Stimulated activated CD8-positive, alpha-beta memory T cell treated with anti-CD3 and anti-CD28 coated beads, Interleukin-12 subunit alpha, Interleukin-12 subunit beta, amount 100 ng/mL, for 24 hours (primary cell): Measurements from ENCODE around the gene SPATS2L.

ENCODE experiments used
- DNase-seq: peaks from one replicate; pipeline ENCODE4 v3.0.0-alpha.2; 2020; ENCODE audit errors: extremely low read depth

SPATS2L gene, protein sequence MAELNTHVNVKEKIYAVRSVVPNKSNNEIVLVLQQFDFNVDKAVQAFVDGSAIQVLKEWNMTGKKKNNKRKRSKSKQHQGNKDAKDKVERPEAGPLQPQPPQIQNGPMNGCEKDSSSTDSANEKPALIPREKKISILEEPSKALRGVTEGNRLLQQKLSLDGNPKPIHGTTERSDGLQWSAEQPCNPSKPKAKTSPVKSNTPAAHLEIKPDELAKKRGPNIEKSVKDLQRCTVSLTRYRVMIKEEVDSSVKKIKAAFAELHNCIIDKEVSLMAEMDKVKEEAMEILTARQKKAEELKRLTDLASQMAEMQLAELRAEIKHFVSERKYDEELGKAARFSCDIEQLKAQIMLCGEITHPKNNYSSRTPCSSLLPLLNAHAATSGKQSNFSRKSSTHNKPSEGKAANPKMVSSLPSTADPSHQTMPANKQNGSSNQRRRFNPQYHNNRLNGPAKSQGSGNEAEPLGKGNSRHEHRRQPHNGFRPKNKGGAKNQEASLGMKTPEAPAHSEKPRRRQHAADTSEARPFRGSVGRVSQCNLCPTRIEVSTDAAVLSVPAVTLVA

DNA sequence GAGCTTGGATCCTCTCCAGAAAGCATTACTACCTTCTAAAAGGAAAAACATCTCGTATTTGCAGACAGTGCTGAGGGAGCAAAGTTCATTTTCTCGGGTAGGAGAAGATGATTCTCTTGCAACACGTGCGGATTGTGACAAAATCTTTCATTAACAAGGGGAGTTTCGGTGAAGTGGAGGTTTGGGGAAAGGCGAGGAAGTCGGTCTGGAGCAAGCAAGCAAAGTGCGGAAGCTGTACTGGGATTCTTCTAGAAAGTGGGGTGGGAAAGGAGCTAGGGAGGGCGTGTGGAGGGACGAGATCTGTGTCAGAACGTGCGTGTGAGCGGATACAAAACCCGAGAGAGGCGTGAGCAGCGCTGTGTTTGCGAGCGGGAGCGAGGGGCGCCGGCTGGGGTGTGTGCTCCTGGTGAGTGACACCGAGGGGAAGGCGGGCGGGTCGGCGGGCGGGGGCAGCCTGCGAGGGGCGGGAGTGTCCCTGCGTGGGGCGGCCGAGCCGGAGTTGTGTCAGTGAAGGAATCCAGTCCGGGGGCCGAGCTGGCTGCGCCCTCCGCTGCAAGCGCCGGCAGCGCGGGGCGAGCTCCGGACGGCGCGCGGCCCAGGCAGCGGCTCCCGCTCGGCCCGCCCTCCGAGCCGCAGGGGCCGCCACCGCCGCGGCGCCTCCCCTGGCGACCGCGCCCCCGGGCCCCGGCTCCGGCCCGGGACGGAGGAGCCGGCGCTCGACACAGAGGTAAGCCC is at the start of gene SPATS2L:
Gene SPATS2L (plus strand): TSS at position 498 of the 735 bp plus-strand sequence. CDS start 82,552 bp downstream, outside the sequence.
- DNase-seq: peak; percentile 20

DNA sequence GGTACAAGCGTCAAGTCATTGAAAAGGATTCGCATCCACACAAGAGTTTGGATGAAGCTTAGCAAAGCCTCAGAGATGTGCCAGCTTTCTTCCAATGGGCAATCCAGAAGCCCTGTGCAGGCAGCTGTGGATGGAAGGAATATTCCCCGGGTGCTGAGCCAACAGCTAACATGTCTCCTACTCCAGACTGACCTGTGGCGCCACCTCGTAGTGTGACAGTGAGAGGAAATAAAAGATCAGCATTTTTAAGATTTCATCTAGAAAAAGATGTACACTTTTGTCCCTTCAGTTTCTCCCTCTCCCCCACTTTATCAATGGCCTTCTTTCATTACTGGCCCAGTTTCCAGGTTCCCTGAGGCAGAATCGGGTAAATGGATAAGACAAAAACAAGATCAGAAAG is 48.9 kb upstream of the SPATS2L start:
- no peak for DNase-seq

DNA sequence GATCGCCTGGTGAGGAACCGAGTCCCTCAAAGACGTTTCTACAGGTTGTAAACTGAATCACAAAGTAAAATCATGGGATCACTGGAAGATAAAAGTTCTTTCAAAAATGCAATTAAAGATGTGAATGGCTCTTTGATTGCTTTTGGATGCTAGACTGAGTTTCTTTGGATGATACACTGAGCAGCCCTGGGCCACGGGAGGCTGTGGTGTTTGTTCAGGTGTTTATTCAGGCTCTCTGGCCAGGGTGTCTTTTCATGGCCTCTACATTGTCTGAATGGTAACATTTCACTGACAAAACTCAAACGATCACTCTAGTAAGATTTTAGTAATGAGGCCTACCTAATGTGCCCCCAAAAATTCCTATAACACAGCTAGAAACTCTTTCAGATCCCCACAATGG is 48.4 kb upstream of the SPATS2L start:
- DNase-seq: no peak

DNA sequence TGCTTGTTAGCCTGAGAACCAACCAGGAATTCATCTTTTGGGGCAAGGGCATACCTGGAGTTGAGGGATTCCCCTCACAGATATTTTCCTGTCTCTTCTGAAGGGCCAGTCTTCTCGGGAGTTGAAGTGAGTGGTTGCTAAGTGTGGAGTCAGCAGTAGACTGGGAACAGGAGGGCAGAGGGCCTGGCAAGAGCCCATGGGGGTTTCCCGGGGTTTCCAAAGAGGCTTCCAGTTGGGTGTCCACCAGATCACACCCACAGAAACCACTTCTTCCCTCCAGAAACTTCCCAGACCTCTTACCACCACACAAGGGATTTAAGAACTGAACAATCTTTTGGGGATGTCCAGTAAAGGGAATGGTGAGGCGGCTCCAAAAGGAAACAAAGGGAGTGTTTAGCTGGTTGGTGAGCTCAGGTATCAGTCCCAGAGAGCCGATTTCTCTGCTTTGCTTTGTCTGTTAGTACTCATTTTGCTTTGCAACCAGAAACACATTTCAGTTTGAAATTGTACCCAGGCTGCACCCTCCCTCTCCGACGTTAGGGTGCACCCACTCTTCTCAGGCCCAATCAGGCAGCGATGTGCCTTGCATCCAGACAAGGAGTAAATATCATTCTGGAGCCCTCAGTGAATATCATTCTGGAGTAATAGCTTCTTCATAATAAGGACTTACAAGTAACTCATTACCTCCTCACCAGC is 47.5 kb upstream of the SPATS2L start:
- DNase-seq: no peak

DNA sequence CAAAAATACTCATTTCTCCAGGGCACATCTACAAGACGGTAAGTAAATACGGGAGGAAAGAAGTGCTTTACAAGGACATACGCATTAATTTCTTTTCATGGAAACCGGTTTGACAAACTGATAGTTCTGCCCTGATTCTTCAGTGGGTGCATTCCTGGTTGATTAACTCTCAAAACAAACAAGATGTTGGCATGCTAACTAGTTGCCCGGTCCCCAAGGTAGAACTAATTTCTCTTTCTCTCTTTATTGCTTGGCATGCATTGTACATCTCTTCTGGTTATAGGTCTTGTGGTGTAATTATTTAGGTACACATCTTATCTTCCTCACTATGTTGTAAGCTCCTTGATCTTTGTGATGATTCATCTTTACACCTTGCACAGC is 46.9 kb upstream of the SPATS2L start:
- no peak for DNase-seq

DNA sequence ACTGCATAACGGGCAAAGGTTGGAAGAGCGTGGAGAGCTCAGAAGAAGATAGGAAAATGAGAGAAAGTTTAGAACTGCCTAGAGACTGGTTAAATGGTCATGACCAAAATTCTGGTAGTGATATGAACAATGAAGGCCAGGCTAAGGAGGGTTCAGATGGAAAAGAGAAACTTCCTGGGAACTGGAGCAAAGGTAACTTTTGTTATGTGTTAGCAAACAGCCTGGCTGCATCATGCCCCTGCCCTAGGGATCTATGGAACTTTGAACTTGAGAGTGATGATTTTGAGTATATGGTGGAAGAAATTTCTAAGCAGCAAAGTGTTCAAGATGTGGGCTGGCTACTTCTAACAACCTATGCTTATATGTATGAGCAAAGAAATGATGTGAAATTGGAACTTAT is 44.4 kb upstream of the SPATS2L start:
- no peak for DNase-seq

DNA sequence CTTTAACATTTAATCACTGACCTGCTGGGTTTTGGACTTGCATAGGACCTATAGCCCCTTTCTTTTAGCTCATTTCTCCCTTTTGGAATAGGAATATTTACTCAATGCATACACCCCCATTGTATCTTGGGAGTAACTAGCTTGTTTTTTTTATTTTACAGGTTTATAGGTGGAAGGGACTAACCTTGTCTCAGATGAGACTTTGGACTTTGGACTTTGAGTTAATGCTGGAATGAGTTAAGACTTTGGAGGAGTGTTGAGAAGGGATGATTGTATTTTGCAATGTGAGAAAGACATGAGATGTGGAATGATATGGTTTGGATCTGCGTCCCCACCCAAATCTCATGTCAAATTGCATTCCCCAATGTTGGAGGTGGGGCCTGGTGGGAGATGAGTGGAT is 43.2 kb upstream of the SPATS2L start:
- no peak for DNase-seq

DNA sequence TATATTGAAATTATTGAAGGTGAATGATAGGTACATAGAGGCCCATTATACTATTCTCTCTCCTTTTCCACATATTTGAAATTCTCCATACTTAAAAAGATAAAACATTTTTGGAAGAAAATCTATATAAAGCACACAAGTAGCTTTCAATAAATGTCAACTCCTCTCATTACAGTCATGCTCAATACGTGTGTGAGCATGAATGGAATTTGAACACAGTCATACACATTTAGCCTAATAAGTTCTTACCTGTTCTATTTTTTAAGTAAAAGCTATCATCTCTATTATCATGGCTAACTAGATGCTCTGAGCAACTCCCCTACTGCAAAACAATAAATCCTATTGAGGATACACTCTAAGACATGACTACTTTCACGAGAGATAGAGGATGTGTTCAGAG is 41.9 kb upstream of the SPATS2L start:
- no peak for DNase-seq

DNA sequence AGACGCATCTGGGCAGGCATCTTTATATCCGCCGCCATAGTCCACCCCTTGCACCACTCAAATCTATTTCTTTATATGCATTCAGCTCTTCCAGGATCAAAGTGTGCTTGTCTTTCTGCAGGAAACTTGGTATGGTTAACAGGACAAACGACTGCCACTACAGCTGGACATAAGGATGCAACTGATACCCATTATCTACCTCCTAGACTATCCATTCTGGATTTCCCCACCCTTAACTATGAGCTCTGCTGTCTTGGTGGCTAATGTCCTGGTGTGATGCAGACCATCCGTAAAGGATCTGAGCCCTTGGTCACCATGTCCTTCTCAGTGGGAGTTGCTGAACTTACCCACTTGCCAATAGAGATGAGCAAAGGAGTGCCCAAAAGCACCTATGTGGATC is 40.1 kb upstream of the SPATS2L start:
- DNase-seq: no peak

DNA sequence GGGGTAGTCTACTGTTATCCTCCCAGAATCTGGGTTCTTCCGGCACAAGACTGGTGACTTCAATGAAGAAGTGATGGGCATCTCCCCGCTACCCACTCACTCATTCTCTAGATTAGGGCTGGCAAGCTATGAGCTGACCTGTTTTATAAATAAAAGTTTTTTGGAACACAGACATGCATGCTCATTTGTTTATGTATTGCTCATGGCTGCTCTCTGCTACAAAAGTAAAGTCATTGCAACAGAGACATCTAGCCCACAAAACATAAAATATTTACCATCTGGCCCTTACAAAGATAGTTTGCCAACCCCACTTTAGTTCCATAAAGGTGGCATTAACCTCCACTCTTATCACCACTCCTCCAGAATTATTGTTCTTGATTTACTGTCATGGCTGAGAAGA is 39.1 kb upstream of the SPATS2L start:
- no peak for DNase-seq

DNA sequence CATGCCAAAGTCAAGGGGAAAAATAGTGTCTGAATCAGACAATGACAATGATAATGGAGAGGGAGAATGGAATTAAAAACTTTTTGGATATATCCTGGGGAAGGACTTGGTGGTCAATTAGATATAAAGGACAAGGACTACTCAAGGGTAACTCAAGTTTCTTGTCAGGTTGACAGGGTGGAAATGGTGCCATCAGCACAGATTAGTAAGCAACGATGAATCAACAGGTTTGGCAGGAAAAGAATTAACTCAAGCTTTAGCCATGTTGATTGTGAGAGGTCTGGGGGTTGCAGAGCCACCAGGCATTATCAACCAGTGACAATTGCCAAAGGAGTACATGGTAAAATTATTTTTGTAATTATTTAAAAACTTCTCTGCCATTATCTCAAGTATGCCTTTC is 35.8 kb upstream of the SPATS2L start:
- no peak for DNase-seq

DNA sequence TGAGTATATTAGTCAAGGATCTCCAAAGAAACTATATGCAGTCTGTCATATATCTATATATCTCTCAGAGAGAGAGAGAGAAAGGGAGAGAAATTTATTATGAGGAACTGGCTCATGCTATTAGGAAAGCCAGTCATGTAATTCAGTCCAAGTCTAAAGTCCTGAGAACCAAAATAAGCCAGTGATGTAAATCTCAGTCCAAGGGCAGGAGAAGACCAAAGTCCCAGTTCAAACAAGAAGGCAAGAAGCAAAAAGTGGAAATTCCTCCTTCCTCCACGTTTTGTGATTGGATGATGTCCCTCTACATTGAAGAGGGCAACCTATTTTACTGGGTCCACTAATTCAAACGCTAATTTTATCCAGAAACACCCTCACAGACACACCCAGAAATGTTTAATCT is 34.2 kb upstream of the SPATS2L start:
- no peak for DNase-seq

DNA sequence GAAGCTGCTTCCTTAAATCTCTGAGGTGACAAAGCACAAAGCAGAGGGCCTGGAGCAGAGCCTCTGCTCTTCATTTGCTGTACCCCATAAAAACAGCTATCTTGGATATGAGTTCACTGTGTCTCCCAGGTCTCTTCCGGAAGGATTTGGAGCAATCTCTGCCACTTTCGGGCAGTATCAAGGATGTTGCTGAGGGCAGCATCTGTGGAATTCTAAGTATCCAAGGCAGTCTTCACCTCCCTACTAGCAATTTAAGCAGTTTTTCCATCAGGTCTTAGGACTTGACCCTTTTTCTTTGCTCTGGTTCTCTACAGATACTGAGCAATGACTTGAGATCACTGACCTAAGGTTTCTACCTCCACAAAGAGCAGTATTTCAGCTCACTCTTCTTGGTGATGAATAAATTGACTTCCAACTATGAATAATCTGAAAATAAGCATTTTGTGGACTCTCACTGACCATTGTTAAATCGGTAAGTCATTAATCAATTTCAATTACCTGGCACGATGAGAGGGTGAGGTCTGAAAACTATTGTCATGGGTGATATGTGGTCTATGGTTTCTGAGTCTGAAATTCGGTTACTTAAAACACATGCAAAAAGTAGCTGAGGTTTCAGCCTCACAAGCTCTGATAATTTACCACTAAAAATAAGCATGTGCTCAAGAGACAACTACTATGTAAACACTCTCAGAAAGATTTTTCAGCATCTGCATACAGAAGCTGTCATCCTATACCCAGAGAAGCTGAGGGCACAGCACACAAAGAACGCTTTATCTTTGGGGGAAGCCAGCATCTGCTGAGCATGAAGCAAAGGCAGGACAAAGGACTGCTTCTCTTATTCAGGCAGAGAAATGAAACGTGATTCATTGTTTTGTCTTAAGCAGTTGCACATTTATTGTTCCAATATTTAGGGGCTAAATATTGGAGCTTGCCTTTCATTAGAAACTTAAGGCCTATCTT is 32.1 kb upstream of the SPATS2L start:
- no peak for DNase-seq

DNA sequence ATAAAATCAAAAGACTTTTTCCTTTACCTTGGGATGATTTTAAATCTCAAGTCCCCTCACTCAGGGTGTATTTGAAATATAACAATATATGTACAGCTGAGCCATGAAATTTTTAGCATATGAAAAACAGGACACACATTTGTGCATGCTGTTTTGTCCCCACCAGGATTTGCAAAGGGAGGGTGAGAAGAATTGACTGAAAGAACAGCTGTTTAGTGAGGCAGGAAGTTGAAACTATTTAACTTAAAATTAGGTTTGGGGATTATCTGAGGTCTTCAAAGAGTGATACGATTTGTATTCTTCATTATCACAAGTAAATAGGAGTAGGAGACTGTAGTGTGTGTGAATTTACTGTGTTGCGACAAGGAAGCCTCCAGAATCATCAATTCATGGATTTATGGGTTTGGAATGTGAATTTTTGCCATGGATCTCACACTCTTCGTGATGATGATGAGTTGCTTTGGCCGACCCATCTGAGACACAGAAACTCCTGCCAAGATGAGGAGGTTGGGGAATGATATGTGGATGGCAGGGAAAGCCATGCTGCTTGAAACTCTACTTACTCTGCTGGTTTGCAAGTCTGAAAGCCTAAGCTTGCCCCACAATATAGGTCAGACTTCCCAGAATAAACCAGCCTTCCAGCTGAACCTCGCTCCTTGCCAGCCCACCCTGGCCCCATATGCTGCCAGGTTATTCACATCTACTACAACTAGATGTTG is 31.0 kb upstream of the SPATS2L start:
- DNase-seq: no peak

DNA sequence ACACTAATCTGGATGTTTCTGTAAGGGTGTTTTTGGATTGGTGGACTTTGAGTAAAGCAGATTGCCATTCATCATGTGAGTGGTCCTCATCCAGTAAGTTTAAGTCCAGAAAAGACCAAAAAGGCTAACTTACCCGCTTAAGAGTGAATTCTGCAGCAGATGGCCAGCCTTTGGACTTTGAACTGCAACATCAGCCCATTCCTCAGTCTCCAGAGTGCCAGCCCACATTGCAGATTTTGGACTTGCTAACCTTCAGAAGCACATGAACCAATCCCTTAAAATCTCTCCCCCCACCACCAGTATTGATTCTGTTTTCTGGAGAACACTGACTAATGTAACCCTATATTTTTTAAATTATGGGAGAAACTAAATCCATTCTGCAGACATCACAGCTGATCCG is 30.0 kb upstream of the SPATS2L start:
- DNase-seq: no peak

DNA sequence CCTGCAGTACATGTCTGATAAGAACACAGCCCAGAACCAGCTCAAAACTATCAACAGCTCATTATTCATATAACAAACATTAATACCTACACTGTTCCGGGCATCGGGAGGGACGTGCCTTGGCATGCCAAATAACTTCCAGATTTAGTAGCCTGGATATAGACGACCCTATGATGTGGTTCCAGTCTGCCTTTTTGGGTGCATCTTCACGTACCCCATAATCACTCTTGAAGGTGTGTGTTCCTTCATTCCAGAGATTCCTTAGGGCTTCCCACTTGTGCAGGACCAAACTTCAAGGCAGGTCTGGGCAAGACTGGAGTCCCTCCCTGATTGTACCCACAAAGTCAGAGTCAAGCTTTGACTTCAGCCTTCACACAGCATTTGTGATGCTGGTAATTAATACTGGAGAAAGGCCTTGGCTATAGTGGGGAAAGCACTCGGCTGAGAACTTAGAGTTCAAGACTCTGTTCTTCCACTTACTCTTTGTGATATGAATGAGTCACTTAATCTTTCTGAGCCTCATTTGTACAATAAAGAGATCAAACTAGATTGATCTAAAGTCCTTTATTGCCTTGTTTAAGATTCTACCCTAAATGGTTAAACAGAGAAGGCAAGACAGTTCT is 27.7 kb upstream of the SPATS2L start:
- DNase-seq: no peak

DNA sequence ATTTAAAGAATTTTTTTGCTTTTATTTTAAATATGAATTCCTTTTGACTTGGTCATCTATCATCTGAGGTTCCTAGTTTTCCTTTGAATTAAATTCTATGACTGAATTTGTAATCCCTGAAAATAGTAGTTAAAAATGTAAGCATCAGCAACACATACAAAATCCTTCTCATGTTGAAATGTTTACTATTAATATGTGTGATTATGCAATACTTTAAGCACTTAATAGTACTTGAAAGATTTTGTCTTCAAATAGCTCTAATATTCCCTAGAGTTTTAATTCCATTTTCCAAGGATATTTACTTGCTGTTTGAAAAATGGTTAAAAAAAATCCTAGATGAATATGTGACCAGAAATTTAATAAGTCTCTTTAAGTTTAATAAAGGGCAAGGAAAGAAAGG is 26.6 kb upstream of the SPATS2L start:
- no peak for DNase-seq

DNA sequence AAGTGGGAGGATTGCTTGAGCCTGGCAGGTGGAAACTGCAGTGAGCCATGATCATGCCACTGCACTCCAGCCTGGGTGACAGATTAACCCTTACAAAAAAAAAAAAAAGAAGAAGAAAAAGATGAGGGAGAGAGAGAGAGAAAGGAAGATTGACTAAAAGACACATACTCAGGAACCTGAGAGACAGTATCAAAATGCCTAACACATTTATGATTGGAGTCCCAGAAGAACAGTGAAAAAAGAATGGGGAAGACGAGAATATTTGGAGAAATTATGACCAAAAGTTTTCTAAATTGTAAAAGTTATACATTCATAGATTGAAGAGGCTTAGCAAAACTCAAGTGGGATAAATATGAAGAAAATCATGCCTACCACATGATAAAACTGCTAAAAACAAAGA is 19.9 kb upstream of the SPATS2L start:
- no peak for DNase-seq

DNA sequence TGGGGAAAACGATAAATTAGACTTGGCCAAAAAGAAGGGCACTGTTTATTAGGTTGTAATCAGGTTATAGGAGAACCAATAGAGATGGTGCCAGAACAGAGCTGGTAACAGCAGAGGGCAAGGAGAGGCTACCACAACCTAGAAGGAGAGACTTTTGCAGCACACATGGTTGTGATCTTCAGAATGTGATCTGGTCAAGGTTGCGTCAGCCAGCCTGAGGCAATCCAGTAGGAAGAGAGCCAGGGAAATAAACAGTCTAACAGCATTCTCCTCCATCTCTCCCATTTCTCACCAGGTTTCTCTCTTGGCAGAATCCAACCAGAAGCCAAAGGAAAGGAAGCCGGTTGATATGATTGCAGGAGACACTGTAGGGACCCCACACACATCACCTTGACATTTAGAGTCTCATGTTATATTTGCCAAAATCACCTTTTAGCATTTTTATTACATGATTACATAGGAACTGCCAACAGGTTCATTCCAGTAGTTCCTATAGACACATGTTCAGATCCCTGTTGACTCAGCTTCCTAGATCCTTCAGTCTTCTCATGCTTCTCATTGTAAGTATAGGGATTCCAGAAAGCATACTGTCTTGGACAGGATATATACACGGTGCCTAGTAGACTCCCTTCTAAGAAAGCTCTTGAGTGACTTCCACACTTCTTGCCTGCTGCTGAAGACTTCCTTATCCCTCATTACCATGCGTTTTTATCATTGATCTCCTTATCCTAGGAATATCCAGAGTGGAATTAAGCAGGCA is 17.6 kb upstream of the SPATS2L start:
- no peak for DNase-seq
